CD4-positive, alpha-beta T cell treated with Interleukin-10 for 1 hour (primary cell): ENCODE data around the gene CCDC195.
"Not testable (repeated sequence)": the region's sequence is repeated elsewhere in the genome, so short reads cannot be mapped to it uniquely, and the experiment has no call there.

ENCODE experiments used
- DNase-seq: peaks from one replicate; pipeline ENCODE4 v3.0.0-alpha.2; 2020

CCDC195 gene

DNA sequence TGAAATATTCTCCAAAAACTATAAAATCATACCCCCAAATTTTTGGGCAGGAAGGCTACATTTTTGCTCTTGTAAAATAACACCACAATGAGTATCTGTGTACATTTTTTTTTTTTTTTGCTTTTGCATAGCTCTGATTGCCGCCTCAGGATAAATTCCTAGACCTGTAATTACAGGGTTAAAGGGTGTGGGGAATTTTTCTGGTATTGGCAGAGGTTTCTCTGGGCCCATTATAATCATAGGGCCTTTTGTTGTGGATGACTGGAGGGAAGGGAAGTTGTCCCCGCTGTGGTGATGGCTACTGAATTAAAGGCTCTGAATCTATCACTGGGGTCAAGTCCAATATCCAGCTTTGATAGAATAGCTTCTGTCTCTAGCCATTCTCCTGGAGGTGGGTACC is 26.6 kb downstream of the CCDC195 start:
- no peak for DNase-seq

DNA sequence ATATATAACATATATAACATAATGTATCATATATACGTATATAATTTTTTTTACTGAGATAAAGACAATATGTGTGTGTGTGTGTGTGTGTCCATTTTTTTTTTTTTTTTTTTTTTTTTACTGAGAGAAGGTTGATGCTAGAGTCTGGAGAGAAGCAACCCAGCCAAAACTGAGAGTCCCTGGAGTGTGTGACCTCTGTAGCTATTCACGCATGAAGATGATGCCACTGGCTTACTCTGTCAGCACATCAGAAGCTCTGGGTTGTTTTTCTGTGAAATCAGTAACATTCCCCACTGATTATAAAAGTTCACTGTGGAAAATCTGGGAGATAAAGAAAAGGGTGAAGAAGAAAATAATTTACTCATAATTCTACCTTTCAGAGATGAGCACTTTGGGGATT is 27.2 kb downstream of the CCDC195 start:
- no peak for DNase-seq

DNA sequence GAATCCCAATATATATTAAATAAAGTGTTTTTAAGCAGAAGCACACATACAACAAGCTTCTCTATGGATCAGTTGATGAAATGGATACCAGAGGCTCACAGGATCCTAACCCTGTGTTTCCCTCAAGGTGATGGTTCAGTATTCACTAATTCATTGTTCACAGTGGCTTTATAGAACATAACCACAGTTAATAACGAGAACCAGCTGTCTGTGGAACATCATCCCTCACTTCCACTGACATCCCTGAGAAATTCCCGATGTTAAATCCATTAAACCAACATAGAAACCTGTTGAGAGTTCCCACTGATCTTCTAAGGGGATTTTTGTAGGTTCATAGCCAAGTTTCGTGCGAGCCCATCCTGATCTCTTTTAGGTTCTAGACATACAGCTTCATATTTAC is 29.0 kb downstream of the CCDC195 start:
- no peak for DNase-seq

DNA sequence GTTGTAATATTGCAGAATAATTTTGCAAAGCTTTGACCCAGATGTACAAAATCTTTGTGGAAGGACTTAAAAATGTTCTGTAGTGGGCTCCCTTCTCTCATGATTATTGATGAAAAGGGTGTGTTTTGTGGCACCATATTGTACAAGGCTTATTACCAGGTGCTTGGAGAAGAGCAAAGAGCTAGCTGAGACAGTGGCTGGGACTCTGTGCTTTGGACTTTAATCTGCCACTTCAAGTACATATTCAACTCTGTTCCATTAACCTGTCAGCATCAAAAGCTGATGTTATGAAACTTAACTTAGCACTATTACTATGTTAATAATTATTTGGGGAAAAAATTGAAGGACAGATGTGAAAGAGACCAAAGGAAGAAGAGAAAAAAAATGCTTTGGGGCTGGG is 31.0 kb downstream of the CCDC195 start:
- no peak for DNase-seq

DNA sequence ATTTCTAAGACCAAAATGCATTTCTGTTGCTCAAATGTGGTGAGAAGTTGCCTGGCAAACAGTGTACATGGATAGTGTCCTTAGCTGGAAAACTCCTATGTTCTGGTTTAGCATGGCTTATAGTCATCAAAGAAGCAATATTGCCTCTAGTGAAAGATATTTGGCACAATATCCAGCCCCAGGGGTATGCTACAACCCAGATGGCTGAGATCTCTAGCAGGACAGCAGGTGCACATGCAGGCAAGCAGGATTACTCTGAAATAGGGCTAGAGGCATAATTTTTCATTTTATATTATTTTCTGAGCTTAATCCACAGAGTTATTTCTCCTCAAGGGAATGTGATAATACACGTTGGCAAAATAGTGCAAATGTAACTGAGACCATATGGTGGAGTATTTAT is 34.0 kb downstream of the CCDC195 start:
- no peak for DNase-seq

DNA sequence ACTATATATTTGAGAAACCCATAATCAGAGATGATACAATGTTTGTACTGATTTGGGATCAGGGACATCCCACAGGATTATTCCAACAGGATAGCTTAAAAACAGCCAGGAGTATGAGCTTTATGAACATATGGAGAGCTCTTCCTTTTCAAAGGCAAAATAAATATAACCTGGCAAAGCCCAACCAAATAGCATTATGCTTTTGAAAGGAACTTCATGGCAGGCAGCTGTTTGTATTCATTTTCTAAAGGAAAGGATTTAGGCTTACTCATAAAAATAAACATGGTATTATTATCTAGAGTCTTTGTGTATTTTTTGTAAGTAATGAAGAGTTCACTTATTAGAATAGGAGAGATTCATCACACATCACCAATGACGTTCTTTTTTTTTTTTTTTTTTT is 44.4 kb downstream of the CCDC195 start:
- no peak for DNase-seq

DNA sequence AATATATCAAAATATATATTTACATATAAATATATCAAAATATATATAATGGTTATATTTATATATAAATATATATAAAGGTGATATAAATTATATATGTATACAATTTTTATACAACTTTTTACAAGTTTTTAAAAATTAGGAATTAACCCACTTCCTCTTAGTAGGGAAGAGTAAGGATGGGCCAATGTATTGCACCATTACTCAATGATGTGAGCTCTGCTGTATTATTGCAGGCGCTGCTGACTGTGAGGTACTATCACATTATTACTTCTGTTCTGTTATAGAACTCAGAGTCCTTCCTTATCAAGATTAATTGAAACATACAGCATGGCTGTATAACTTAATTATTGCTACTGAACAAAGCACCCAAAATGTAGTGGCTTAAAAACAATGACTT is 46.0 kb downstream of the CCDC195 start:
- no peak for DNase-seq

DNA sequence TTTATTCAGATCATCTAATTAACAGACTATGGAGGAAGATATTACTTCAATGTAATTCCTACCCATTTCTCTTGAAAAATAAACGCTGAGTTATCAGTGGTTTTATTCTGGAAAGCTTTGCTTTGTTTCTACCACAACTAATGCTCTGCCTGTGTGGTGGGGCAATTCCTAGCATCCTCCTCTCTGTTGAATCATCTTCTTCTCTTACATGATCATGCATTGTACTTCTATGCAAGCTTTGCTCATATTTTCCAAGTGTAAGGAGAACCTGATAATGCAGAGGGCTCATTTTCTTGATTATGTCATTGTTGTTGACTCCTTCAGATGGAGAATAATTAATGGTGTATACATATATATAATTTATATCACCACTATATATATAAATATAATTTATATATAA is 46.7 kb downstream of the CCDC195 start:
- no peak for DNase-seq

DNA sequence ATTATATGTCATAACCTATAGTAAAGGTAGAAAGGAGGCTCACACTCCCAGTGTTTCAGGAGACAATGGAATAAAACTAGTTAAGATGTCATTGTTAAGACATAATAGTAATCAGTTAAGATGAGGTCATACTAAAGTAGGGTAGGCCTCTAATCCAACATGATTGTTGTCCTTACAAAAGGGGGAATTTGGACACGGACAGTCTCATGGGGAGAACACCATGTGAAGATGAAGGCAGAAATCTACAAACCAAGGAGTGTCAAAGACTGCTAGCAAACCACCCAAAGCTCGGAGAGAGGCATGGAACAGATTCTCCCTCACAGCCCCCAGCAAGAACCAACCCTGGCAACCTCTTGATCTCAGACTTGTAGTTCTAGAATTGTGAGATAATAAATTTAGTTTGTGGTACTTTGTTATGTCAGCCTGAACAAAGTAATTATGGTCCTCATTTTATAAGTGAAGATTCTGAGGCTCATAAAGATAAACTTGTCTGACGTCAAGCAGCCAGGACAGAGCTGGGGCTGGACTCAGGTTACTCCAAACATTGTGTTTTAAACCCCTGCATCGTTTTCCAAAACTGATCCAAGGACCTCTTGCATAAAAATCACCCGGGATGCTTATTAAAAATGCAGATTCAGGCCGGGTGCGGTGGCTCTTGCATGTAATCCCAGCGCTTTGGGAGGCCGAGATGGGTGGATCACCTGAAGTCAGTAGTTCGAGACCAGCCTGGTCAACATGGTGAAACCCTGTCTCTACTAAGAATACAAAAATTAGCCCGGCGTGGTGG is 47.8 kb downstream of the CCDC195 start:
- no peak for DNase-seq

DNA sequence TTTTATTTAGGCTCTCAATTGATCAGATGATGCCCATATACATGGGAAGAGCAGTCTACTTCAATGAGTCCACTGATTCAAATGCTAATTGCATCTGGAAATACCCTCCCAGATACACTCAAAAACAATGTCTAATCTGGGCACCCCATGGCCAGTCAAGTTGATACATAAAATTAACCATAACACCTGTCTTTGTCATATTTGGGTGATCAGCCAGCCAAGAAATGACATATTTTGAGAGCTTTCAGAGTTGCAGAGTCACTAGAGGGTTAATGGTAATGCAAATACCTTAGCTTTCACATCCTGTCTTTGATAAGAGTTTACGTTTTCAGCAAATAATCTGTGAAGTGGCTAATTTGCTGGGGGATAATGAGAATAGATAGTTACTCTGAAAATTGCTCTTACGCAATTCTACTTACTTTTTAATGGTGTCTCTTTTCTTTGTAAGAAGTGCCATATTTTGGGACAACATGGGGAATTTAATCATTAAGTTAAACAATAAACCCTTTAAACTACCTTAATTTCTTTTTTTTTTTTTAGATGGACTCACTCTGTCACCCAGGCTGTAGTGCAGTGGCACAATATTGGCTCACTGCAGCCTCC is 49.1 kb downstream of the CCDC195 start:
- no peak for DNase-seq

DNA sequence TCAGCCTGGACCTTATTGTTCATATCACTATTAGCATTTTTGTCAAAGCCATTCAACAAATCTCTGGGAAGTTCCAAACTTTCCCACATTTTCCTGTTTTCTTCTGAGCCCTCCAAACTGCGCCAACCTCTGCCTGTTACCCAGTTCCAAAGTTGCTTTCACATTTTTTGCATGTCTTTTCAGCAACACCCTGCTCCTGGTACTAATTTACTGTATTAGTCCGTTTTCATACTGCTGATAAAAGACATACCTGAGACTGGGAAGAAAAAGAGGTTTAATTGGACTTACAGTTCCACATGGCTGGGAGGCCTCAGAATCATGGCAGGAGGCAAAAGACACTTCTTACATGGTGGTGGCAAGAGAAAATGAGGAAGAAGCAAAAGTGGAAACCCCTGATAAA is 52.8 kb downstream of the CCDC195 start:
- not testable (repeated sequence) for DNase-seq

DNA sequence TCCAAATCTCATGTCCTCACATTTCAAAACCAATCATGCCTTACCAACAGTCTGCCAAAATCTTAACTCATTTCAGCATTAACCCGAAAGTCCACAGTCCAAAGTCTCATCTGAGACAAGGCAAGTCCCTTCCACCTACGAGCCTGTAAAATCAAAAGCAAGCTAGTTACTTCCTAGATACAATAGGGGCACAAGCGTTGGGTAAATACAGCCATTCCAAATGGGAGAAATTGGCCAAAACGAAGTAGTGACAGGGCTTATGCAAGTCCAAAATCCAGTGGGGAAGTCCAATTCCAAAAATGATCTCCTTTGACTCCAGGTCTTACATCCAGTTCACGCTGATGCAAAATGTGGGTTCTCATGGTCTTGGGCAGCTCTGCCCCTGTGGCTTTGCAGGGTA is 54.5 kb downstream of the CCDC195 start:
- not testable (repeated sequence) for DNase-seq

DNA sequence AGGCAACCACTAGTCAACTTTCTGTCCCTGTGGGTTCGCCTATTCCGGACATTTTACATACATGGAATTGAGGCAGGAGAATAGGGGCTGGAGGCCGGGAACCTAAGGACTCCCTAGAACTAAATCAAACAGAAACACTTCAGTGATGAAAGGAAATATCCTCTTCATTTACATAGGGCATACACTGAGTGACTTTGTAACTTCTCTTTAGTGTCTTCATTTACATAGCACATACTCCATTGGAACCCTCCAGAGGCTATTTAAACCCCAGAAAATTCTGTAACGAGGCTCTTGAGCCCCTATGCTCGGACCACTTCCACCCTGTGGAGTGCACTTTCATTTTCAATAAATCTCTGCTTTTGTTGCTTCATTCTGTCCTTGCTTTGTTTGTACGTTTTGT is 56.5 kb downstream of the CCDC195 start:
- no peak for DNase-seq

DNA sequence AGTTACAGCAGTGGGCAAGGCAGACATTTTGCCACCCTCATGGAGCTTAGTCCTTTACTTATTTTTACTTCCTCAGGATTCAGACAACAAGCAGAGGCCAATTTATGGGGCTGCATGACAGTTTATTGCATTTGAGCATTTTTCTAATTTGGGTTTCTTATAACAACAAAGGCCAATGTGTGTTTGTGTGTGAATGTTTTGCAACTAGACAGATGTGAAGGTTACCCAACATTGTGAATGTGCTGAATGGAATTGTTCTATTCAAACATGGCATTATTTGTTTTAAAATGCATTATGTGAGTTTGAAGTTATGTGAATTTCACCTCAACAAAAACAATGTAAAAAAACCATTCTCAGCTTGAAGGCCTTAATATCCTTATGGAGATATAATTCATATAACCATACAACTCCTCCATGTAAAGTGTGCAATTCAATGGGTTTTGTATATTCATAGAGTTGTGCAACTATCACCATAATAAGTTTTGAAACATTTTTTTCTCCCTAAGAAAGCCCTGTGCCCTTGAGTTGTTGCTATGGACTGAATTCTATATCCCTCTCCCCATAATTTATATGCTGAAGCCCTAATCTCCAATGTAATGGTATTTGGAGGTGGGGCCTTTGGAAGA is 57.3 kb downstream of the CCDC195 start:
- no peak for DNase-seq

DNA sequence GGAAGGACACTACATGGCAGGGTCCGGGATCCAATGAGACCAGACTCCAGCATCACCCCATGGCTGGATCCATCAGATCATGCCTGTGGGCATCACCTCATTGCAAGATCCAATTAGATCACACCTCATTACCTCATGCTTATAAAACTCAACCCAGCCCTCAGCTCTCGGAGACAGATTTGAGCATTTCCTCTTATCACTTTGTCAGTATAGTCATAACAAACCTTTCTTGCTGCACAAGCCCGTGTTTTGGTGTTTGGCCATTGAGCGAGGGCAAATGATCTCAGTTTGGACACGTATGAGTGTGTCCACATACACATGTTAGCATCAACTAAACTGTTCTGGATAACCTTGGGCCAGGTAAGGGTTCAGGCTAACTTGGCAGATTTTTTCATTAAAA is 58.8 kb downstream of the CCDC195 start:
- DNase-seq, result no peak

DNA sequence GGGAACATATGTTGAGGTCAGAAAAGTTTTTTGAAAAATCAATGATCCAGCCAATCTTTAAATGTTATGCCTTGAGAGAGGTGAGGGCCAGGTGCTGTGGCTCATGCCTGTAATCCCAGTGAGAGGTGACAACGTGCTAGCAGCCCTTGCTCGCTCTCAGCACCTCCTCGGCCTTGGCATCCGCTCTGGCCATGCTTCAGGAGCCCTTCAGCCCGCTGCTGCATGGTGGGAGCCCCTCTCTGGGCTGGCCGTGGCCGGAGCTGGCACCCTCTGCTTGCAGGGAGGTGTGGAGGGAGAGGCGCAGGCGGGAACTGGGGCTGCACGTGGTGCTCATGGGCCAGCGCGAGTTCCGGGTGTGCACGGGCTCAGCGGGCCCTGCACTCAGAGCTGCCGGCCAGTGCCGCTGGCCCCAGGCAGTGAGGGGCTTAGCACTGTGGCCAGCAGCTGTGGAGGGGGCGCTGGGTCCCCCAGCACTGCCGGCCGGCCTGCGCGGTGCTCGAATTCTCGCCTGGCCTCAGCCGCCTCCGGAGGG is 61.1 kb downstream of the CCDC195 start:
- DNase-seq, result no peak
